GM10847 (cell line): ENCODE results near the gene ASRGL1.

ENCODE experiments used
- POLR2A ChIP-seq: IDR thresholded peaks from 2 replicates; pipeline ENCODE4 v1.6.1; 2011; ENCODE audit not compliant: insufficient read length; ENCODE audit errors: extremely low read depth

ASRGL1 gene

DNA sequence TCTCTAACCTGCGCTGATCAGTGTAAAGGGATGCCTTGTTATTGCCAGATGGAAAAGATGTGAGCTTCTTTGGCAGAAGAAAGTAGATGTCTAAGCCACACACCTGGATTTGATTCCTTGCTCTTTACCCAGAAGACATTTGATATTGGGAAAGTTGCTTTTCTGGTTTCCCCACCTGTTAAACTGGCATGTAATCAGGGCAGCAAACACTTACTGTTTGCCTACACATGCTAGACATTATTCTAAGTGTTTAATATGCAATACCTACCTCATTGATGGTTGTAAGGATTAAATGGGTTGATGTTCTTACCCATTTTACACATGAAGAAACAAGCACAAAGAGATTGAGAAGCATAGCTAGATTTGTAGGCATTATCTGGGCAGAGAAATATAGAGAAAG is 16.6 kb downstream of the ASRGL1 start:
- no peak for TF ChIP-seq POLR2A

GRCh38 chr11:62358273-62358672 is 21.0 kb downstream of the ASRGL1 start:
- TF ChIP-seq POLR2A = no peak

DNA sequence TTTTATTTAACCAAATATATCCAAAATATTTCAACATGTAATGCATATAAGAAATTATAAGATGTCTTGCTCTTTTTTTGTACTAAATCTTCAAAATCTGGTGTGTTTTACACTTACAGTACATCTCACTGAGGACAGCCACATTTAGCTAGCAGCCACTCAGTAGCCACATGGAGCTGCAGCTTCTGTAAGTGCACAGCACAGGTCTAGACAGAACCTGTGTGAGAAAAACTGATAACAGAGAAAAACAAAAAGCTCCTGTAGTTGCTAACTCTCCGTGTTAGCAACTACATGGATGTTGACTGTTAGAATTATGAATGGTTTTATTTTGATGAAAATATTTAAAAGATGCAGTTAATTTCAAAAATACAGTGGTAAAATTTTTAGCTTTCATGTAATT is 22.2 kb downstream of the ASRGL1 start:
- TF ChIP-seq POLR2A = no peak

GRCh38 chr11:62360685-62361084 is 23.4 kb downstream of the ASRGL1 start:
- no peak for TF ChIP-seq POLR2A

- no peak for TF ChIP-seq POLR2A
These were observed 33.6 kb downstream of the ASRGL1 start for GRCh38 chr11:62370743-62371440.

- TF ChIP-seq POLR2A = no peak
These were observed 35.6 kb downstream of the ASRGL1 start for GRCh38 chr11:62372871-62373270.

DNA sequence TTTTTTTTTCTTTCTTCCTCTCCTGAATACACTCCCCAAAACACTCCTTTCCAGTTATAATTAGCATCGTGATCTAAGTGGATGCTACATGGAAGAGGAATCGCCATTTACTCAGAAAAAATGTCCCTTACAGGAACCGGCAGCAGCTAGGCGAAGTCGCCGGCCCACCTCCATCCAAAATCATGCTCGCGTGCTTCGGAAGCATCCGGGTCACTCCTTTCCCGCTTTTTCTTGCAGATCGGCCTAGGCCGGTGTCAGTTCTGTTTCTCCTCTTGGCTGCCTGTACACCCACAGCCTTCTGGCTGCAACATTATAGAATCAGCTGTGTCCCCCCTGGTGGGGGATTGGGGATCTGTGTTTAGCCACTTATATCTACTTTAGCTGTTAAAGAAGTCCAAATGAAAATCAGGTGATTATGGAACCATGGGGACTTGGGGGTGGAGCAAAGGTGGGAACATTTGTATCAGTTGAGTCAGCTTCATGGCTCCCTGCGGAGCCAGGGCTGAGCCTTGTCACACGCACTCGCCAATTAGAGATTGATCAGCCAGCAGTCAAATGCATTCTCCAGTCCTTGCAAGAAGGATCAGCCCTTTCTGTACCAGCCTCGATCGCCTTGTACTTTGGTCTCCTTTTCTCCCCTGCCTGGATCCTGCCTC is 36.3 kb downstream of the ASRGL1 start:
- no peak for TF ChIP-seq POLR2A

DNA sequence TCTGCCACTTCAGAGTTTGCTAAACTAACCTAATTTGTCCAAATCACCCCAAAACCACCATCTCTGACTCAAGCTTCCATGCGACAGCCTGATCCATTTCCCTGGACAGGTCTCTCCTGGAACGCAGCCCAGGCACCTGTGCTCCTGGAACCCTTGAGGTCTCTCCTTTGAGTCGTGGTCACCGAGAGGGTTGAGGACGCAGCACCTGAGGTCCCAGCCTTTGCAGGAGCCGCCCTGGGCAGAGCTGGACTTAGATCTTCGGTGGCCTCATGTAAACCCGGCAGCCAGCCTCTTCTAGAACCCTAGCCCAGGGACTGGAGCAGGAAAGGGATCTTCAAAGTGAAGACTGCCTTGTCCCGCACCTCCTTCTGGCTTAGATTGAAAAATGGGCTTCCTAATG is 37.6 kb downstream of the ASRGL1 start:
- TF ChIP-seq POLR2A = no peak

DNA sequence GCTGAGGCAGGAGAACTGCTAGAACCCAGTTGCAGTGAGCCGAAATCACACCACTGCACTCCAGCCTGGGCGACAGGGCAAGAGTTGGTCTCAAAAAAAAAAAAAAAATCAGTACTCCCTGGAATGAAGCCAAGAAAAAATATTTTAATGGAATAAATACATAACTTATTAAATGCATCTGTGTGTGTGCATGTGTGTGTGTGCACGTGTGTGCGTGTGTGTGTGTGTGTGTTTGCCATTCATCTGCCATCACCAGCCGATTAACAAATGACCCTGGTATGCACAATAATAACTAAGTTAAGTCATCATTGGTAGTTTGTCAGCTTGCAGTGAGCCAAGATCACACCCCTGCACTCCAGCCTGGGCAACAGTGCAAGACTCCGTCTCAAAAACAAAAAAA is 46.6 kb downstream of the ASRGL1 start:
- no peak for TF ChIP-seq POLR2A

GRCh38 chr11:62387381-62387780 is 50.1 kb downstream of the ASRGL1 start:
- TF ChIP-seq POLR2A = no peak

- TF ChIP-seq POLR2A = no peak
These were observed 51.8 kb downstream of the ASRGL1 start for GRCh38 chr11:62388999-62389398.

DNA sequence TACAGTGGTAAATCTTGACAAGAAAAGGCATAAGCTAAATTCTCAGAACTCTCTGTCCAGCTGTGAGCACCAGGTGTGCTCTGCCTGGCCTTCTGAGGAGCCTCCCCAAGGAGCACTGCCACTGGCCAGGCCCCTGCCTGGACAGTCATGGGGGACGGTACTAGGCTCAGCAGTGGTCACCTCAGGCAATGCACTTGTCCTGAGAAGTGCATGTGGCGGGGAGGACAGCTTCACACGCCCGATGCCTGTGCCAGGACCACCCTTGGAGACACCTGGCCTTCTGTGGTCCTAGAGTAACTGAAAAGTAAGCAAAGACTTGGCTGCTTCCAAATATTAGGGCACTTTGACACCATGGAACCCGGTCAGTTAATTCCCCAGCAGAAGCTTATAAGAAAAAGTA is 53.0 kb downstream of the ASRGL1 start:
- TF ChIP-seq POLR2A = no peak

DNA sequence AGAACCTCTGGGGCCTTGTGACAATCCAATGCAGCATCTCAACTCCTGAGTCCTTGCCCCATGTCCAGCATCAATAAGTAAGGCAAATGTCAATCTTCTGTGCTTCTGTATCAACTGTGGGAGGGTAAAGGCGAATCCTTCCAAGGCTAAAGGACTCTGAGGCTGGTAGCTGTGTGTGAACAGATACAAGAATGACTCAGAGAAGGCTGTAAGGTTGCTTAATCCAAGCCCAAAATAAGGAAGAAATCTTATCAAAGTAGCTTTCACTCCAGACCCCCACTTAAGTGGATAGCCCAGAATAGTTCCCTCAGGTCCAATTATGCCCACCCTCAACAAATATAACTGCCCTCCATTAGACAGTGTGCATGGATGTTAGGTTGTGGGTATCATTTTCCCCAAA is 53.5 kb downstream of the ASRGL1 start:
- no peak for TF ChIP-seq POLR2A

DNA sequence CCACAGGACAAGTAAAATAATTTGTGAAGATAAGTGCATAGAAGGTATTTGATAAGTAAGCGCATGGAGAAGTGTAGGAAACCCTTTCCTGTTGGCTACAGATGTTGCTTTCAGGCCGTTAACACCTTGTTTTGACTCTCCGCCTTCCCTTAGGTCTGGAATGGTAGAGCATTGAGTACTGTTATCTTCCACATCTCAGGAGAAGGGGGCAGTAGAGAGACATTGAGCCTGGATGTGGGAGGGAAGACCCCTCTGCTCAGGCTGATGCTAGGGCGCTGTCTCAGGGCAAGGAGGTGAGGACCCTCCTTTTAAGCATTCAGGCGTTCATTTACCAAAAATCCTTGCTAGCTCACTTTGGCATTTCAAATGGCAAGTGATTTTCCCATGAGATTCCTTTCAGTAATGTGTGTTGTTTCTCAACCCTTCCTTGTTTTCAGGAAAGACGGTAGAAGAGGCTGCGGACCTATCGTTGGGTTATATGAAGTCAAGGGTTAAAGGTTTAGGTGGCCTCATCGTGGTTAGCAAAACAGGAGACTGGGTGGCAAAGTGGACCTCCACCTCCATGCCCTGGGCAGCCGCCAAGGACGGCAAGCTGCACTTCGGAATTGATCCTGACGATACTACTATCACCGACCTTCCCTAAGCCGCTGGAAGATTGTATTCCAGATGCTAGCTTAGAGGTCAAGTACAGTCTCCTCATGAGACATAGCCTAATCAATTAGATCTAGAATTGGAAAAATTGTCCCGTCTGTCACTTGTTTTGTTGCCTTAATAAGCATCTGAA is 54.6 kb downstream of the ASRGL1 start:
- no peak for TF ChIP-seq POLR2A

DNA sequence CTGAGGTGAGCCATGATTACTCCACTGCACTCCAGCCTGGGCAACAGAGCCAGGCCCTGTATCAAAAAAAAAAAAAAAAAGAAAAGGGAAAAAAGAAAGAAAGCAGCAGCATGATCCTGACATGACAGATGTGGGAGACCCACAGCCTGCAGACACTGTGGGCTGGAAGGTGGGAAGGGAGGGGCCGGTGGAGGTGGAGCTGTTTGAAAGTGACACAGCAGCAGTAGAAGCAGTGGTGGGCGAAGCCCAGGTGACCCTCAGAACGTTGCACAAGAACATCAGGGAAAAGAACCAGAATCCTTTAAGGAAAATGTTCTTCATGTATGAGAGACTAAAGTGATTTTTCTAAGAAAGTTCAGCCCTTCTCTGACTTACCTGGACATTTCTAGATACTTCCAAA is 55.3 kb downstream of the ASRGL1 start:
- TF ChIP-seq POLR2A = no peak

- no peak for TF ChIP-seq POLR2A
These were observed 55.9 kb downstream of the ASRGL1 start for GRCh38 chr11:62393061-62393611.
